Measurements from ENCODE around the gene GRID1.

The GRID1 gene

DNA sequence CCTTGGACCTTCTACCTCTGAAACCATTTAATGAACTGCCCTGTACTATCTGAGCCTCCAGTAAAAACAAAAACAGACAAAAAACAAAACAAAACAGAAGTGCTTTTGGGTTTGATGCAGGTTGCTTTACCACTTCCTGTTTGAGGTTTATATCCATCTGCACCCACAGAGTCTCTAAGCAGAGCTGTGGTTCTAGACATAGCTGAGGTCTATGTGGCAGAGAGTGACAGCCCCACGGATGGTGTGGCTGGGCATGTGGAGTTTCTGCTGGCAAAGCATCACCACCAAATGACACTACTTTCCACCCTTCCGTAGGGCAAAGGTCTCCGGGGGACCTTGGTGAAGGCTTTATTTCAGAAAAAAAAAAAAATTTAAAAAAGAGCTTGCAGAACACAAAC is 754.2 kb downstream of the GRID1 start:
- Histone ChIP-seq H3K27ac (ENCODE audit: low read depth in 2 of 2, low read length in 2 of 2) (no peak overlapping the region), H3K36me3 (ENCODE audit: control insufficient read depth in 2 of 2, insufficient read depth in 2 of 2, low read length in 2 of 2) (no peaks in the 10 kb centered on the region), H3K27me3 (ENCODE audit: control insufficient read depth in 2 of 2, insufficient read depth in 2 of 2, low read length in 2 of 2) (no peaks in the 10 kb centered on the region), H3K4me3 (ENCODE audit: low read length in 2 of 2) (no peak overlapping the region), H3K4me1 (ENCODE audit: control insufficient read depth in 2 of 2, insufficient read depth in 2 of 2, low read length in 2 of 2) (no peaks in the 10 kb centered on the region), H3K9me3 (ENCODE audit: control insufficient read depth in 2 of 2, low read length in 2 of 2) (no peaks in the 10 kb centered on the region), H3K9ac (ENCODE audit: low read depth in 1 of 2, low read length in 2 of 2) (no peak overlapping the region)

DNA sequence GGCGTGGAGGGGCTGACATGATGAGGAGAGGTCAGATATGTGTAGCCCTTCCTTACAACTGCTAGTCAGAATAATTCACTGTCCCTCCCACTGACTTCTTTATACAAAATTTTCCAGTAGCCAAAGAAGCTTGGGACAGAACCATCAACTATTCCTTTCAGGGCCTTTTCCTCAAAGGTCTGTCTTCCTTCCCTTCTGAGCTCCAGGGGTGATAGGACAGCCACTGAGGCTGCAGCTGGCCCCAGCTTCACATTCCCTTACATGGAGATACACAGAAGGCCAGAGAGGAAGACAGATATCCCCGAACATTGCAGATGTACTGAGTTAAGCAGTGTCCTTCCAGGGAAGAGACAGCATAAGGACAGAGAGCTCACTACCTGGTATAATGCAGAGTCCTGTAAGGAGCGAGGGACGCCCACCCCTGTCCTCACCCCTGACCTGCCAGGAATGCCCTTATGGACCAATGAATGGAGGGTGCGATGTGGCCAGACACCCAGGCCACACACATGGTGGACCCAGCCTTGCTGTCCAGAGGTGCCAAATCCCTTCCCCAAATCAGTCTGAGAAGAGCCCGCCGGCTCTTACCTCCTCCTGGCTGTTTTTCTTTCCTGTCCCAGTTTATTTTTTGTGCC is 754.7 kb downstream of the GRID1 start:
- Histone ChIP-seq H3K9ac (ENCODE audit: low read depth in 1 of 2, low read length in 2 of 2) (no peak overlapping the region), H3K27ac (ENCODE audit: low read depth in 2 of 2, low read length in 2 of 2) (no peak overlapping the region), H3K9me3 (ENCODE audit: control insufficient read depth in 2 of 2, low read length in 2 of 2) (no peaks in the 10 kb centered on the region), H3K4me3 (ENCODE audit: low read length in 2 of 2) (no peak overlapping the region), H3K27me3 (ENCODE audit: control insufficient read depth in 2 of 2, insufficient read depth in 2 of 2, low read length in 2 of 2) (no peaks in the 10 kb centered on the region), H3K4me1 (ENCODE audit: control insufficient read depth in 2 of 2, insufficient read depth in 2 of 2, low read length in 2 of 2) (no peaks in the 10 kb centered on the region), H3K36me3 (ENCODE audit: control insufficient read depth in 2 of 2, insufficient read depth in 2 of 2, low read length in 2 of 2) (no peaks in the 10 kb centered on the region)

DNA sequence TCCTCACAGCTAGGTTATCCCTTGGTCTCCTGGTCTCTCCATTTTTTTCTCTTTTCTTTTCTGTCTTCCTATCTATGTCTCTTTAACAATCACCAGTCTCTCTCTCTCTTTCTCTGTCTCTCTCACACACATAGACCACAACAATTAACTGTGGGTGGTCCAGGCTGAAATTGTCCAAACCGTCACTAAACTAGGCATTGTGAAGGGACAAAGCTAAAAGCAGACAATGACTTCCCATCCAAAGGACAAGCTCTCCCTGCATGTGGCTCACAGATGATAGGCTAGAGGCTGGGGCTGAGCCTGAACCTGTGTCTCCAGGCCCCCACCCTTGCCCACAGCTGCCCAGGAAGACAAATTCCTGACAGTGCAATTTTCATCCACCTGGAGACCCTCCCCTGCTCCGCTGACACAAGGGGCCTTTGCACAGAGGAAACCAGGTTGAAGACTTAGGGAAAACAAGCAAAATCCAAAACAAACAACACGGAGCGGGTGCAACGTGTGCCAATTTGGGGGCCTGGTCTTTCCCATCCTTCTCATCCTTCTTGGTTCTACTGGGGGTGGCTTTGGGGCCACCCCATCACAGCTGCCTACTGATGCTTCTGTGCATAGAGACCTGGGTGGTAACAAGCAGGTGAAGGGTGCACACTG is 755.4 kb downstream of the GRID1 start:
- Histone ChIP-seq H3K27me3 (ENCODE audit: control insufficient read depth in 2 of 2, insufficient read depth in 2 of 2, low read length in 2 of 2) (no peaks in the 10 kb centered on the region), H3K9ac (ENCODE audit: low read depth in 1 of 2, low read length in 2 of 2) (no peak overlapping the region), H3K27ac (ENCODE audit: low read depth in 2 of 2, low read length in 2 of 2) (no peak overlapping the region), H3K4me1 (ENCODE audit: control insufficient read depth in 2 of 2, insufficient read depth in 2 of 2, low read length in 2 of 2) (no peaks in the 10 kb centered on the region), H3K4me3 (ENCODE audit: low read length in 2 of 2) (no peak overlapping the region), H3K36me3 (ENCODE audit: control insufficient read depth in 2 of 2, insufficient read depth in 2 of 2, low read length in 2 of 2) (no peaks in the 10 kb centered on the region), H3K9me3 (ENCODE audit: control insufficient read depth in 2 of 2, low read length in 2 of 2) (no peaks in the 10 kb centered on the region)

- Histone ChIP-seq H3K4me3 (ENCODE audit: low read length in 2 of 2) (no peak overlapping the region), H3K9me3 (ENCODE audit: control insufficient read depth in 2 of 2, low read length in 2 of 2) (no peaks in the 10 kb centered on the region), H3K27me3 (ENCODE audit: control insufficient read depth in 2 of 2, insufficient read depth in 2 of 2, low read length in 2 of 2) (no peaks in the 10 kb centered on the region), H3K4me1 (ENCODE audit: control insufficient read depth in 2 of 2, insufficient read depth in 2 of 2, low read length in 2 of 2) (no peaks in the 10 kb centered on the region), H3K27ac (ENCODE audit: low read depth in 2 of 2, low read length in 2 of 2) (no peak overlapping the region), H3K9ac (ENCODE audit: low read depth in 1 of 2, low read length in 2 of 2) (no peak overlapping the region), H3K36me3 (ENCODE audit: control insufficient read depth in 2 of 2, insufficient read depth in 2 of 2, low read length in 2 of 2) (no peaks in the 10 kb centered on the region)
These were observed 756.1 kb downstream of the GRID1 start for GRCh38 chr10:85610381-85611092.

DNA sequence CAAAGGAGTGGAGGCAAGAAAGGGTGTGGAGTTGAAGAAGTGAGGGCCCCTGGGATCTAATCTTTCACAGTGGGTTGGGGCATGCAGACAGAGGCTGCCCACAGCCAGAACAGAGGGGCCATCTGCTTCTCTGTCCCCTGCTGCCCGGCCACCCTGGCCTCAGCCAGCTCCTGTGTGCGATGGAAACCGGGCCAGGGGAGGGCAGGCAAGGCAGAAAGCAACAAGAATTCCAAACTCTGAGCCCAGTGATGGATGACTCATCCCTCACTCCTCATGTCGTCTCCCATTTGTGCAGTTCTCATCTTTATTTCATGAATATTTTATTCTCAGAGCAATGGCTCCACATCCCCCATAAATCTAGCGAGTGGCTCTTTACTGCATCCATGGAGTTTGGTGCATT is 757.1 kb downstream of the GRID1 start:
- Histone ChIP-seq H3K27me3 (ENCODE audit: control insufficient read depth in 2 of 2, insufficient read depth in 2 of 2, low read length in 2 of 2) (no peaks in the 10 kb centered on the region), H3K9me3 (ENCODE audit: control insufficient read depth in 2 of 2, low read length in 2 of 2) (no peaks in the 10 kb centered on the region), H3K9ac (ENCODE audit: low read depth in 1 of 2, low read length in 2 of 2) (no peak overlapping the region), H3K27ac (ENCODE audit: low read depth in 2 of 2, low read length in 2 of 2) (no peak overlapping the region), H3K36me3 (ENCODE audit: control insufficient read depth in 2 of 2, insufficient read depth in 2 of 2, low read length in 2 of 2) (no peaks in the 10 kb centered on the region), H3K4me1 (ENCODE audit: control insufficient read depth in 2 of 2, insufficient read depth in 2 of 2, low read length in 2 of 2) (no peaks in the 10 kb centered on the region), H3K4me3 (ENCODE audit: low read length in 2 of 2) (no peak overlapping the region)

GRCh38 chr10:85608706-85609105 is 757.9 kb downstream of the GRID1 start:
- Histone ChIP-seq H3K9me3 (ENCODE audit: control insufficient read depth in 2 of 2, low read length in 2 of 2) (no peaks in the 10 kb centered on the region), H3K9ac (ENCODE audit: low read depth in 1 of 2, low read length in 2 of 2) (no peak overlapping the region), H3K27me3 (ENCODE audit: control insufficient read depth in 2 of 2, insufficient read depth in 2 of 2, low read length in 2 of 2) (no peaks in the 10 kb centered on the region), H3K36me3 (ENCODE audit: control insufficient read depth in 2 of 2, insufficient read depth in 2 of 2, low read length in 2 of 2) (no peaks in the 10 kb centered on the region), H3K4me3 (ENCODE audit: low read length in 2 of 2) (no peak overlapping the region), H3K27ac (ENCODE audit: low read depth in 2 of 2, low read length in 2 of 2) (no peak overlapping the region), H3K4me1 (ENCODE audit: control insufficient read depth in 2 of 2, insufficient read depth in 2 of 2, low read length in 2 of 2) (no peaks in the 10 kb centered on the region)

DNA sequence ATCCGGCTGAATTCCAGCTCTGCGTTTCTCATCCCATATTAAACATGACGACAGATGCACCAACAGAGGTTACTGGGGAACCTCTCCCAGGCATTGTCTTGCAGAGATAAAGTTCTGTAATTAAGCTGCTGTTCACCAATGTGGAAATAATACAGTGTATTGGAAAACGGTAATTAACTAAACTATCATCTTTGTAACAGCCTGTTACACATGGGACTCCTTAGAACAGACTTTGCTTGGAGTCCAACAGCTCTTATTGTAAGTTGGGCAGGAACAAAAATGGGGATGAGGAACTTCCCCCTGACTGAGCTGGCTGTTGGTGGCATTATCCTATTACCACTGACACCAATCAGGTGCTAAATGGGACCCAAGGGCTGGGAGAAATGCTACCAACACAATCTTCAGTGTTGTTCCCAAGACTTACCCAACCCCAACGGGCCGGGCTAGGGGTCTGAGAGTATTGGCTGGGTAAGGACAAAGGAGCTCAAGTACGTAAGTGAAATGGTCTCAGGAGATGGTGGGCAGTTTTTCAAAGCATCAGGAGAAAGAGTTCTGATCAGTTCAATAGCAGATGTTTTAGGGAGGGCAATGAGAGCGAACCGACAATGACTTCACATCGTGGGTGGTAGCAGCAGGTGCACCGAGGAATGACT is 759.4 kb downstream of the GRID1 start:
- Histone ChIP-seq H3K27me3 (ENCODE audit: control insufficient read depth in 2 of 2, insufficient read depth in 2 of 2, low read length in 2 of 2) (no peaks in the 10 kb centered on the region), H3K36me3 (ENCODE audit: control insufficient read depth in 2 of 2, insufficient read depth in 2 of 2, low read length in 2 of 2) (no peaks in the 10 kb centered on the region), H3K4me3 (ENCODE audit: low read length in 2 of 2) (no peak overlapping the region), H3K4me1 (ENCODE audit: control insufficient read depth in 2 of 2, insufficient read depth in 2 of 2, low read length in 2 of 2) (no peaks in the 10 kb centered on the region), H3K9ac (ENCODE audit: low read depth in 1 of 2, low read length in 2 of 2) (no peak overlapping the region), H3K27ac (ENCODE audit: low read depth in 2 of 2, low read length in 2 of 2) (no peak overlapping the region), H3K9me3 (ENCODE audit: control insufficient read depth in 2 of 2, low read length in 2 of 2) (no peaks in the 10 kb centered on the region)

DNA sequence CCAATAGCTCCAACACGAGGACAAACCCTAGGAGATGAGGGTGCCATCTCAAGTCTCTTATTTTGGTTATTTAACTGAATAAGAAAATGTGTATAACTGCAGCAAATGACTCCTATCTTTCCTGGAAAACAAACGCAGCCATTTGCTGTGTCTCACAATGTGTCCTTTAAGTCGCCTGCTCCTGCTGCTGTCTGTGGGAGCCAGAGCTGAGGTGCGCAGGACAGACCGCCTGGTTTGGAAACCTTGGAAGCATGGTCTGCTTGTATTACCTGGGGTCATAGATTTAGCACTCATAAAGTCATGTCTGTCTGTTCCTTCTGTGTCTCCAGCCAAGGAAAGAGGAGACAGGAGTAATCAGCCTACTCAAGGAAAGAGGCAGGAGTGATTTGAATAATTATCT is 760.2 kb downstream of the GRID1 start:
- H3K9me3 ChIP-seq (ENCODE audit: control insufficient read depth in 2 of 2, low read length in 2 of 2), result no peaks in the 10 kb centered on the region
- H3K9ac ChIP-seq (ENCODE audit: low read depth in 1 of 2, low read length in 2 of 2), result no peak overlapping the region
- H3K27ac ChIP-seq (ENCODE audit: low read depth in 2 of 2, low read length in 2 of 2), result no peak overlapping the region
- no peak overlapping the region for H3K4me3 ChIP-seq (ENCODE audit: low read length in 2 of 2)
- no peaks in the 10 kb centered on the region for H3K36me3 ChIP-seq (ENCODE audit: control insufficient read depth in 2 of 2, insufficient read depth in 2 of 2, low read length in 2 of 2)
- no peaks in the 10 kb centered on the region for H3K4me1 ChIP-seq (ENCODE audit: control insufficient read depth in 2 of 2, insufficient read depth in 2 of 2, low read length in 2 of 2)
- no peaks in the 10 kb centered on the region for H3K27me3 ChIP-seq (ENCODE audit: control insufficient read depth in 2 of 2, insufficient read depth in 2 of 2, low read length in 2 of 2)

GRCh38 chr10:85604884-85605283 is 761.7 kb downstream of the GRID1 start:
- Histone ChIP-seq H3K9me3 (ENCODE audit: control insufficient read depth in 2 of 2, low read length in 2 of 2) (no peaks in the 10 kb centered on the region), H3K4me3 (ENCODE audit: low read length in 2 of 2) (no peak overlapping the region), H3K36me3 (ENCODE audit: control insufficient read depth in 2 of 2, insufficient read depth in 2 of 2, low read length in 2 of 2) (no peaks in the 10 kb centered on the region), H3K27ac (ENCODE audit: low read depth in 2 of 2, low read length in 2 of 2) (no peak overlapping the region), H3K9ac (ENCODE audit: low read depth in 1 of 2, low read length in 2 of 2) (no peak overlapping the region), H3K4me1 (ENCODE audit: control insufficient read depth in 2 of 2, insufficient read depth in 2 of 2, low read length in 2 of 2) (no peaks in the 10 kb centered on the region), H3K27me3 (ENCODE audit: control insufficient read depth in 2 of 2, insufficient read depth in 2 of 2, low read length in 2 of 2) (no peaks in the 10 kb centered on the region)

DNA sequence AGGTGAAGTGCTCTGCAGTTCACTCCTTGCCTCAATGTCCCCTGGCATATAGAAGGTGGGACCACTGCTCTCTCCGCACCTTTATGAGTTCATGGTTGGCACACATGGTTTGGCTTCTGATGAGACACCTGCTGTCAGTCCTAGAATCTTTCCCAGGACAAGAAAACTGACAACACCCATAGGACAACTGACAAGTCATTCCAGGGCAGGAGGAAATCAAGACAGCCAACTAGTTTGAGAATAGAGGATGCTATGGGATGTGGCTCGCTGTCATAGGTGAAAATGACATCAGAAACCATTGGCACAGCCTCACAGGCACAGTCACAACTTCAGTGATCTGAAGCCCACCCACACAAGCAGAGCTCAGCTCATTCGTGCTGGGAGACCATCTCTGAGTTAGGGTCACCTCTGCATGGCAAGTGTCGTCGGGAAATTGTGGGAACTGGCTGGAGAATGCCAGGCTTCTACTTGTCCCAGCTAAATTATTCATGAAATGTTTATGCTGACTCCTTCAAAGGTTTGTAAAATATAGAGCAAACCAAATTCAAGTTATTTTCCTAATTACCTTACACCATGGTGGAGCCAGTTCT is 762.4 kb downstream of the GRID1 start:
- no peaks in the 10 kb centered on the region for H3K9me3 ChIP-seq (ENCODE audit: control insufficient read depth in 2 of 2, low read length in 2 of 2)

More for the DNA sequence above, 762.4 kb downstream of the GRID1 start:
- H3K27me3 ChIP-seq (ENCODE audit: control insufficient read depth in 2 of 2, insufficient read depth in 2 of 2, low read length in 2 of 2), result no peaks in the 10 kb centered on the region
- no peak overlapping the region for H3K4me3 ChIP-seq (ENCODE audit: low read length in 2 of 2)
- H3K27ac ChIP-seq (ENCODE audit: low read depth in 2 of 2, low read length in 2 of 2), result no peak overlapping the region
- no peaks in the 10 kb centered on the region for H3K4me1 ChIP-seq (ENCODE audit: control insufficient read depth in 2 of 2, insufficient read depth in 2 of 2, low read length in 2 of 2)
- no peak overlapping the region for H3K9ac ChIP-seq (ENCODE audit: low read depth in 1 of 2, low read length in 2 of 2)
- no peaks in the 10 kb centered on the region for H3K36me3 ChIP-seq (ENCODE audit: control insufficient read depth in 2 of 2, insufficient read depth in 2 of 2, low read length in 2 of 2)
